HCT116 (cell line): ENCODE measurements around the gene DYNLL2. TPM values are rescaled to one million over a fixed set of nuclear protein-coding genes. Genes with fewer than 3 reads are reported as not detected.

Source experiments
- ATAC-seq: fragments of 200-7000 bp; cut with Tn5 transposase; 2 replicates; pipeline ENCODE4 v1.9.1; 2020; ENCODE audit warnings: mild to moderate bottlenecking, moderate library complexity
- BruUV-seq: library from RNA; stranded (reverse); fragments of 400-500 nt; replicated peaks from 2 replicates; lab custom pipeline; 2021; lab: Mats Ljungman, UMichigan
- CTCF ChIA-PET: fragments of 300-600 bp; sonication (Branson Sonifier 250); formaldehyde crosslinking; loops from one replicate; lab custom pipeline; 2021; ENCODE audit warnings: antibody characterized with exemption; lab: Charles Lee
- POLR2A ChIA-PET: fragments of 300-600, 350-600 bp; sonication (Branson Sonifier 250); formaldehyde crosslinking; loops from one replicate; lab custom pipeline; 2021; ENCODE audit warnings: antibody characterized with exemption; lab: Charles Lee
- RAD21 ChIA-PET, 2 experiments: fragments of 300-600 bp; sonication (Branson Sonifier 250); formaldehyde crosslinking; loops; one replicate each; lab custom pipeline; 2023; ENCODE audit warnings: low total read pairs in 2 of 2; ENCODE audit not compliant: uncharacterized antibody in 2 of 2, unreplicated experiment in 2 of 2, low non-redundant PET in 1 of 2; lab: Charles Lee
- DNase-seq: peaks from one replicate; pipeline ENCODE4 v3.0.0-alpha.2; 2010; ENCODE audit warnings: low read depth, low spot score
- H2AFZ ChIP-seq: fragments of 200-600 bp; shearing (Covaris generic), sonication (generic); 2 replicates; pipeline ENCODE4 v1.6.1; 2017; ENCODE audit warnings: low read depth, mixed run types, mixed read lengths, antibody characterized with exemption, low read length; ENCODE audit not compliant: poor library complexity, severe bottlenecking
- H3K27ac ChIP-seq: 2 replicates; pipeline ENCODE4 v1.5.1; 2012; ENCODE audit warnings: low read depth, low read length
- H3K27me3 ChIP-seq: fragments of 200-600 bp; sonication (generic); 2 replicates; pipeline ENCODE4 v1.6.1; 2016; ENCODE audit warnings: mixed run types, low read length, mixed read lengths; ENCODE audit not compliant: insufficient read depth
- H3K36me3 ChIP-seq, 2 experiments: fragments of 200-500 bp in 1 of 2; fragments of 200-600 bp in 1 of 2; sonication (Bioruptor generic) in 1 of 2; sonication (generic) in 1 of 2; 2 replicates each; pipeline versions ENCODE4 v1.5.1 to v1.6.1; 2014 to 2016; ENCODE audit warnings: low read length in 2 of 2, inconsistent platforms in 1 of 2, mixed read lengths in 1 of 2, mixed run types in 1 of 2; ENCODE audit not compliant: insufficient read depth in 2 of 2, control insufficient read depth in 1 of 2
- H3K4me1 ChIP-seq, 2 experiments: fragments of 200-600 bp in 1 of 2; sonication (generic) in 1 of 2; 2 replicates each; pipeline versions ENCODE4 v1.5.1 to v1.6.1; 2012 to 2017; ENCODE audit warnings: low read length in 2 of 2, inconsistent platforms in 1 of 2, mild to moderate bottlenecking in 1 of 2, mixed read lengths in 1 of 2, mixed run types in 1 of 2, moderate library complexity in 1 of 2; ENCODE audit not compliant: insufficient read depth in 2 of 2, control insufficient read depth in 1 of 2
- H3K4me2 ChIP-seq: fragments of 200-600 bp; sonication (generic); 2 replicates; pipeline ENCODE4 v1.6.1; 2017; ENCODE audit warnings: mixed run types, low read length, mixed read lengths
- H3K4me3 ChIP-seq, 2 experiments: fragments of 200-600 bp in 1 of 2; sonication (generic) in 1 of 2; replicated peaks in 1 of 2; 2 replicates each; pipeline ENCODE4 v1.5.1; 2011 to 2016; ENCODE audit warnings: low read length in 2 of 2, control low read depth in 1 of 2, low read depth in 1 of 2, mild to moderate bottlenecking in 1 of 2, mixed read lengths in 1 of 2, mixed run types in 1 of 2
- H3K79me2 ChIP-seq: fragments of 200-600 bp; sonication (generic); 2 replicates; pipeline ENCODE4 v1.6.1; 2017; ENCODE audit warnings: mild to moderate bottlenecking, mixed run types, low read length, moderate library complexity, mixed read lengths; ENCODE audit not compliant: insufficient read depth
- H3K9ac ChIP-seq: fragments of 200-600 bp; sonication (generic); 2 replicates; pipeline ENCODE4 v1.6.1; 2016; ENCODE audit warnings: low read length, mixed read lengths
- H3K9me2 ChIP-seq: fragments of 200-600 bp; sonication (generic), shearing (Covaris generic); 2 replicates; pipeline ENCODE4 v1.6.1; 2017; ENCODE audit warnings: mixed run types, mild to moderate bottlenecking, moderate library complexity; ENCODE audit not compliant: insufficient read depth
- H3K9me3 ChIP-seq, 2 experiments: fragments of 200-500 bp in 1 of 2; fragments of 200-600 bp in 1 of 2; sonication (Bioruptor generic) in 1 of 2; sonication (generic) in 1 of 2; 2 replicates each; pipeline ENCODE4 v1.6.1; 2014 to 2017; ENCODE audit warnings: low read length in 2 of 2, mixed read lengths in 2 of 2, inconsistent platforms in 1 of 2, low read depth in 1 of 2, mild to moderate bottlenecking in 1 of 2, mixed run types in 1 of 2, moderate library complexity in 1 of 2; ENCODE audit not compliant: control insufficient read depth in 1 of 2, insufficient read depth in 1 of 2
- H4K20me1 ChIP-seq: fragments of 200-600 bp; sonication (generic), shearing (Covaris generic); 2 replicates; pipeline ENCODE4 v1.6.1; 2017; ENCODE audit warnings: mixed run types, mild to moderate bottlenecking, moderate library complexity; ENCODE audit not compliant: insufficient read depth
- CEBPB ChIP-seq: IDR thresholded peaks from 2 replicates; pipeline ENCODE4 v1.6.1; 2012; ENCODE audit warnings: low read depth
- CTCF ChIP-seq, 3 experiments: fragments of 200-600 bp in 1 of 3; sonication (generic) in 1 of 3; IDR thresholded peaks in 2 of 3; conservative IDR thresholded peaks in 1 of 3; 2 replicates each; pipeline ENCODE4 v1.5.1; 2012 to 2017; ENCODE audit warnings: low read depth in 2 of 3, low read length in 2 of 3, antibody characterized with exemption in 1 of 3, borderline replicate concordance in 1 of 3, control low read depth in 1 of 3, mild to moderate bottlenecking in 1 of 3, mixed read lengths in 1 of 3, mixed run types in 1 of 3, moderate library complexity in 1 of 3; ENCODE audit not compliant: insufficient read depth in 1 of 3
- ELF1 ChIP-seq: IDR thresholded peaks from 2 replicates; pipeline ENCODE4 v1.6.1; 2012; ENCODE audit warnings: low read depth, borderline replicate concordance
- EZH2phosphoT487 ChIP-seq: fragments of 200-600 bp; IDR thresholded peaks from 2 replicates; pipeline ENCODE4 v1.6.1; 2018; ENCODE audit warnings: antibody characterized with exemption, borderline replicate concordance
- FOSL1 ChIP-seq: IDR thresholded peaks from 2 replicates; pipeline ENCODE4 v1.6.1; 2012; ENCODE audit warnings: low read depth
- JUND ChIP-seq: IDR thresholded peaks from 2 replicates; pipeline ENCODE4 v1.6.1; 2012
- POLR2A ChIP-seq: IDR thresholded peaks from 2 replicates; pipeline ENCODE4 v1.7.0; 2011; ENCODE audit warnings: borderline replicate concordance; ENCODE audit not compliant: insufficient read depth, insufficient read length; ENCODE audit errors: extremely low read depth
- POLR2AphosphoS5 ChIP-seq: IDR thresholded peaks from 2 replicates; pipeline ENCODE4 v1.6.1; 2011; ENCODE audit warnings: mild to moderate bottlenecking, low read depth, low read length, moderate library complexity
- RAD21 ChIP-seq: IDR thresholded peaks from 2 replicates; pipeline ENCODE4 v1.6.1; 2012; ENCODE audit warnings: low read depth, mild to moderate bottlenecking
- REST ChIP-seq: IDR thresholded peaks from 2 replicates; pipeline ENCODE4 v1.6.1; 2012; ENCODE audit warnings: low read depth
- SIN3A ChIP-seq: IDR thresholded peaks from 2 replicates; pipeline ENCODE4 v1.6.1; 2012; ENCODE audit warnings: low read depth
- SP1 ChIP-seq: IDR thresholded peaks from 2 replicates; pipeline ENCODE4 v1.6.1; 2012; ENCODE audit warnings: low read depth
- ZBTB33 ChIP-seq: IDR thresholded peaks from 2 replicates; pipeline ENCODE4 v1.6.1; 2011; ENCODE audit warnings: mild to moderate bottlenecking, low read length, moderate library complexity; ENCODE audit not compliant: insufficient replicate concordance; ENCODE audit errors: extremely low read depth
- ZFX ChIP-seq: fragments of 450-650 bp; IDR thresholded peaks from 2 replicates; pipeline ENCODE4 v1.6.1; 2017
- intact Hi-C: fragments of 100-400 bp; cut with micrococcal nuclease; formaldehyde crosslinking; loops from 2 replicates; pipeline ENCODE4 v1.10.0; 2022
- total RNA-seq: library from RNA; stranded (reverse); gene quantifications from one replicate; pipeline ENCODE4 v1.2.1, GENCODE V29; 2021; ENCODE audit not compliant: unreplicated experiment

DYNLL2 gene
- total RNA-seq, 1 experiment from 2014 or later, result 54.9 TPM

- TF ChIP-seq ZBTB33 (no peak), ELF1 (no peak), ZFX (no peak; the same call in 1 of the 2 replicates), RAD21 (no peak), SP1 (no peak), FOSL1 (no peak), CEBPB (no peak)
Observed at GRCh38 chr17:58039975-58040374, 43.2 kb upstream of the DYNLL2 start (continued).

- H3K4me2 ChIP-seq, result no peak overlapping the region
- no peak for TF ChIP-seq CEBPB
- TF ChIP-seq CTCF (IDR thresholded peaks at IDR 0.05 in 2 of 3, conservative IDR thresholded peaks at IDR 0.05 in 1 of 3; ENCODE audit: borderline replicate concordance in 1 of 3, insufficient read depth in 1 of 3, low read depth in 2 of 3, low read length in 2 of 3), result no peak
- TF ChIP-seq POLR2A, result no peak
- TF ChIP-seq REST, result no peak
- TF ChIP-seq SP1, result no peak
- no peak for TF ChIP-seq EZH2phosphoT487
- no peak for TF ChIP-seq ELF1
- no peak for TF ChIP-seq RAD21
- no peak for TF ChIP-seq SIN3A
- no peak for TF ChIP-seq POLR2AphosphoS5
- no peak for TF ChIP-seq JUND
- TF ChIP-seq, all 23 proteins: peak for 0
- H3K4me1 ChIP-seq, result no peaks in the 10 kb centered on the region
- intact Hi-C loops, result no loop called here
- no peak for ATAC-seq
- no peaks in the 10 kb centered on the region for H4K20me1 ChIP-seq
- POLR2A ChIA-PET, result no interaction called here
- CTCF ChIA-PET, result no interaction called here
- H3K27me3 ChIP-seq, result no peaks in the 10 kb centered on the region
- H3K4me3 ChIP-seq, result no peak overlapping the region
- no peaks in the 10 kb centered on the region for H3K79me2 ChIP-seq
- RAD21 ChIA-PET, result no interaction called here
- H3K9me2 ChIP-seq, result no peaks in the 10 kb centered on the region
- no peak overlapping the region for H3K9ac ChIP-seq
- H3K9me3 ChIP-seq, result no peaks in the 10 kb centered on the region
- H3K27ac ChIP-seq, result no peak overlapping the region
- H3K36me3 ChIP-seq, result no peaks in the 10 kb centered on the region
- no TSS peak for BruUV-seq
- no peak for DNase-seq
- H2AFZ ChIP-seq, result no peak overlapping the region
Observed at GRCh38 chr17:58040386-58040785, 42.8 kb upstream of the DYNLL2 start.
